RCC 7860 (cell line): ENCODE results near the gene ZDHHC7.

Experiments used
- DNase-seq: peaks from one replicate; pipeline ENCODE4 v3.0.0-alpha.2; 2015; ENCODE audit warnings: low spot score
- FAIRE-seq: peaks from 2 replicates; lab custom pipeline; 2012; peaks lifted over from hg19 to GRCh38; lab: Jason Lieb, UNC

Gene ZDHHC7

DNA sequence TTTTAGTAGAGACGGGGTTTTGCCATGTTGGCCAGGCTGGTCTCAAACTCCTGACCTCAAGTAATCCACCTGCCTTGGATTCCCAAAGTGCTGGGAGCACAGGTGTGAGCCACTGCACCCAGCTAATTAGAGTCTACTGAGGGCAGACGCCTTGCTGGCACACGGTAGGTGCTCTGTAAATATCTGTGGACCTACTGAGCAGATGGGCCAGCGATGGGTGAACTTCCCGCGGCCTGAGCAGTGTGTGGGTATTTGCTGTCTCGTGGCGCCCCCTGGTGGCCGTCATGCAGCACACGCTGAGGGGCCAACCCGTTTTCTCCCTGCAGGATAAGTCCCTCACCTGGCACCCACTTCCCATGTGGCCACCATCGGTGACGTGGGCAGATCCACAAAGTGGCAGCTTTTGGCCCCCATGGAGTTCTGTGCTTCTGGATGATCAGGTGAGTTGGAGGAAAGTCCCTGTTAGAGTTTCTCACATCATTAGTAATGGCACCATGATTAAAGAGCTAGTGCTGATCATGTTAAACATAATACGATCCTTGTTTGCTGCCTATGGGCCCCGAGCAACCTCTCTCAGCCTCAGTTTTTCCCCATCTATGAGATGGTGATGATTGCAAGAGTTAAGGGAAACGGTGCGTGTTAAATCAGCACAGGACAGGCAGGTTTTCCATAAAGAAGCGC is 40.7 kb downstream of the ZDHHC7 start:
- FAIRE-seq (no peak), DNase-seq (peak; percentile 54)

DNA sequence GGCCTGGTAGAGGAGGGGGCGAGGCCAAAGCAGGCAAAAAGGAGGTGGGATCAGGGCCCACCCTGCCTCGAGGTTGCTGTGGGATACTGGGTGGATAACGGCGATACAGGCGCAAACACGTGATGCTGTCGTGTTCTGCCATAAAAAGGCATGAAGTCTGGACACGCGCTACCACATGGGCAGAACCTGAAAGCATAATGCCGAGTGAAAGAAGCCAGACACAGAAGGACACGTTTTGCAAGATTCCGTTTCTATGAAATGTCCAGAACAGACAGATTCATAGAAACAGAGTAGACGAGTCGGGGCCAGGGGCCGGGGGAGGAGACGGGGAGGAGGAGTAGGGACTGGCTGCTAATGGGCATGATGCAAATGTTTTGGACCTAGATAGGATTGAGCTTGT is 43.5 kb downstream of the ZDHHC7 start:
- FAIRE-seq (no peak), DNase-seq (no peak)

DNA sequence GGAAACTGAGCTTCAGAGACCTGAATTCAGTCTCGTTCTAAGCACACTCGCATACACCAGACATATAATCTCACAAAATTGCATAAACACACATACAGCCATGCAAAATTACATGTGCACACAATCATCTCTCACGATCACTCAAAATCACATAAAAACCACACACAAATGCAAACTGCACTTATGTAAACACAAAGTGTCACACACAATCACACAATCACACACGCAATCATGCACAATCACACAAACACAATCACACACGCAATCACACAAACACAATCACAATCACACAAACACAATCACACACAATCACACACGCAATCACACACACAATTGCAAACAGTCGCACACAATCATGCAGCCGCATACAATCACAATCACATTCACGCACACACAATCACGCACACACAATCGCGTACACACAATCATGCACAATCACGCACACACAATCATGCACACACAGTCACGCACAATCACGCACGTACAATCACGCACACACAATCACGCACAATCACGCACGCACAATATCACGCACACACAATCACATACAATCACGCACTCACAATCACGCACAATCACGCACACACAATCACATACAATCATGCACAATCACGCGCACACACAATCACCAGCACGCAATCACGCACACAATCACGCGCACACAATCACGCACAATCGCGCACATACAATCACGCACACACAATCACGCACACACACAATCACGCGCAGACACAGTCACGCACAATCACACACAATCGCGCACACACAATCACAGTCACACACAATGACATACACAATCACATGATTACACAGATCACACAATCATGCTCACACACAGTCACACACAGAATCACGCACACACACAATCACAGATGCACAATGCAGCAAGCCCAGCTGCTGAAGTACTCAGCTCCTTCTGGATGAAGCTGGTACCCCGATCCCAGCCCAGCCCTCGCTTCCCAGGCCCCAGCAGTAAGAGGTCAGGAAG is 45.6 kb downstream of the ZDHHC7 start:
- no peak for FAIRE-seq

DNA sequence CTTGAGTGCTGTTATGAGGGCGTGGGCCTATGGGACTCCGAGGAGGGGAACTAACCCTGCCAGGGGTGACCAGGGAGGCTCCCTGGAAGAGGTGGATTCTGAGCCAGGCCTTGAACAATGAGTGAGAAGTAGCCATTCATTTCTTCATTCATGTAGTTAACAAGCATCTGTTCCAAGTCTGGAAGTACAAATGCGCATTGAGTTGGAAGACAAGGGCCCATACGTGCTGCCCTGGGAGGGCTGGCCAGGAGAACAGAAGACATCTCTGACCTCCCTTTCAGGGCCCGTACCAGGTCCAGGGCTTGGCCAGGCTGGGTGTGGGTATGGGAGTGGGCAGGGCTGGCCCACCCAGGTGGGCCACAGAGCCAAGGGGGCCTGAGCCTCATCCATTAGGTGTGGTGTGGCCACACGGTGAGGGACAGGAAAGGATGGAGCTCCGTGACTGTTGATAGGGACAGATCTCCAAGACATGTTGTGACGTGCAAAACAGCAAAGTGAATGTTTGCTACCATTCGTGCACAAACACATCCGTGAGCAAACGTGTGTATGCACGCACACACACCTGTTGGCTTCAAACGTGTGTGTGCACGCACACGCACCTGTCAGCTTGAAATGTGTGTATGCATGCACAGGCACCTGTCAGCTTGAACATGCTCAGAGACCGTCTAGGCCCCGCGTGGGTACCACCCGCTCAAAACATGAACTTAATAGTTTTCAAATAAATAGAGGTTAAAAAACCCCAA is 46.8 kb downstream of the ZDHHC7 start:
- FAIRE-seq (no peak), DNase-seq (no peak)

More for the DNA sequence above, 45.6 kb downstream of the ZDHHC7 start:
- DNase-seq = no peak

DNA sequence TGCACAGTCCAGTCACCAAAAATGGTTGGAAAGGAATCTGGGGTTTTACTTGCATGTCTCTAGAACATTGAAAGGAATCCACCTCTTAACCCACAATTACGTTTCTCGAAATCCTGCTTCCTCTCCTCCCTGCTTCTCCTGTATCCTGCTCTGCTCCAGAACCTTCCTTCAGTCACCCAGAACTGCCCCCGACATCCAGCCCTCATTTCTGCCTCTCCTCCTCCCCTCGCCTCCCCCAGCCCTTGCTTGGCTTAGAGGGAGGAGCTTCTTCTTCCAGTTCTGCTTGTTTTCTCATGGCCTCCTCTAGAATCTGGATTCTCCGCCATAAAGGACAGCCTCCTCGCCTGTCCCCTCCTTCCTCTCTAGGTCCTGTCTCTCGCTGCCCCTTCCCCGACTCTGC is 48.3 kb downstream of the ZDHHC7 start:
- no peak for FAIRE-seq
- no peak for DNase-seq

DNA sequence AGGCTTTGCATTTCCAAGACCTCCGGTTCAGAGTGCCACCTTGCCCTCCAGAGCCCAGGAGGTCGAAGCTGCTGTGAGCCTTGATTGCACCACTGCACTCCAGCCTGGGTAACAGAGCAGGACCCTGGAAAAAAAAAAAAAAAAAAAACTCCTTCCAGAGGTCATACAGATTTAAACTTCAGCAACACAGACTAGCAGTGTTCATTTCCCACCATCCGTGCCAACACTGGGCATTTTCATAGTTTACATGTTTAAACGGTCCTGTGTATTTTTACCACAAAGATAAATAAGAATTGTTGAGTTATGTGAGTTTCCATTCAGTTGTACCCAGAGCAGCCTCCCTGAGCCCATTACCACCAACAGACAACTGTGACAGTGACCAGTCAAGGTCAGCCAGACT is 50.4 kb downstream of the ZDHHC7 start:
- DNase-seq = no peak
- FAIRE-seq = no peak

DNA sequence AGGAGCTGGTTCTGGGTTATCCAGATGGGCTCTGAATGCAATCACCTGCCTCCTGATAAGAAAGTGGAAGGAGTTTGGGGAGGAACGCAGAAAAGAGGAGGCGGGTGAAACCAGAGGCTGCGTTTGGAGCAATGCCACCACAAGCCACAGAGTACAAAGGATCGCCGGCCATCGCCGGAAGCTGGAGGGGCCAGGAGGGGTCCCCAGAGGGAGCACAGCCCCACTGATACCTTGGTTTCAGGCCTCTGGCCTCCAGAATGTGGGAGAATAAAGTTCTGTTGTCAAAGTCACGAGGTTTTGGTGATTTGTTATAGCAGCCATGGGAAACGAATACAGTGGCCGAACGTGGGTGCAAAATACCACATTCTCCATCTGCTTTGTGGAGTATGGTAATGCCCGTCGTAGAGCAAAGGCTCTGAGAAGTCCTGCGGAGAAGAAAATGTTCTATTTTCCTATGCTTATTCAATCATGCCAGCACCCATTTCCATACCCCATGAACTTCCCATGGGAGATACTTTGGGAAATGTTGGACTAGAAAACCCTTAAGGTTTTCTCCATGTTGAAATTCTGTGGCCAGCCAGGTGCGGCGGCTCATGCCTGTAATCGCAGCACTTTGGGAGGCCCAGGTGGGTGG is 51.4 kb downstream of the ZDHHC7 start:
- FAIRE-seq (no peak), DNase-seq (no peak)

DNA sequence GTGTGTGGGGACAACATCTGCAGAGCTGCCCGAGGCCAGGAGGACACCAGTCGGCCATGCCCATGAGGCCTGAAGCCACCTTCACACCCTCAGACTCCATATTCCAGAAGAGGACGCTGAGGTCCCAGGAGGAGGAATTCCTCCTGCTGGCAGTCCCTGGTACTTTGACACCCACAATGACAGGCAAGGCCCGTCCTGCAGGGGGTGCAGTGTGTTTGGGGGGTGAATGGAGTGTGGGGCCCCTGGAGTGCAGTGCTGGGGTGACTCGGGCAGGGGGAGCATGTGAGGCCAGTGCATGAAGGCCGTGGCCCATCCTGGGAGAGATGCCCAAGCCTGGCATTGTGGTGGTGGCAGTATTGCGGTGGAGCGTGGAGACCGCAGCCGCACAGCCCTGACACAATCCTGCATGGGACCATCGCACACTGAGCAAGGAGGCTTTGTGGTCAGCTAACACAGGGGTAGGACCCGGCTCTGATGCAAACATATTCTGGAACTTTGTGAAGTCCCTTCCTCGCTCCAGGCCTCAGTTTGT is 52.2 kb downstream of the ZDHHC7 start:
- FAIRE-seq (no peak), DNase-seq (no peak)

DNA sequence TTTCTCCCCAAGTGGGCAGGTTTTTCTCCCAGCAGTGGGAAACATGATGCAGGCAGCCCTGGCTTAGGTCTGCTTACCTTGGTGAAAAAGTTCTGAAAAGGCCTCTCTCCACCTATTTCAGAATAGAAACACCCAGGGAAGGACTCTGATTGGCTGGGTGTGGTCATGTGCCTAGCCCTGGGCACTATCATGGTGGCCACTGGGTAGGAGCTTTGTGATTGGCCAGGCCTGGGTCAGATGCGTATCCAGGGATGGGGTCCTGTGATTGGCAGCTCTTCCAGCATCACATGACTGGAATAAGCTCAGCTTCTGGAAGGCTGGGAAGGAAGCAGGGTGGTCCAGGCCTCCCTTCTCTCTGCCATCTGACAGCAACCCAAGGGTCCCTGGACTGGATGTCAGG is 53.5 kb downstream of the ZDHHC7 start:
- FAIRE-seq = no peak
- no peak for DNase-seq

DNA sequence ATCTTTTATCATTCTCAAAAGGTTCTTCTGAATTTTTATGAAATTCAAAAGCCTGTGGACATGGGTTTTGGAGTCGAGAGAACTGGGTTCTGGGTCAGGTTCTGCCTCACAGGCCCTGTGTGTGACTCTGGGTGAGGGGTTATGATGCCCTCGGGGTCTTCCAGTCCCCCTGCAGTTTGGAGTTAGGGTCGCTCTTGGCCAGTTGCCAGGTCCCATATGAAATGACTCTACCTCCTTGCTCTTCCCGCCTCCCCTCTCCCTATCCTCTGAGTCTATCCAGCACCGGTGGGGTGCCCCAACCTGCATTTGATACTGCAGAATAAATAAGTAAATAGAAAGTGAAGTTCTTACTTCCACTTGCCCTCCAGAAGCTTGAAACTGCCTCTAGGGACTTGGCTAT is 54.1 kb downstream of the ZDHHC7 start:
- DNase-seq (no peak), FAIRE-seq (no peak)

DNA sequence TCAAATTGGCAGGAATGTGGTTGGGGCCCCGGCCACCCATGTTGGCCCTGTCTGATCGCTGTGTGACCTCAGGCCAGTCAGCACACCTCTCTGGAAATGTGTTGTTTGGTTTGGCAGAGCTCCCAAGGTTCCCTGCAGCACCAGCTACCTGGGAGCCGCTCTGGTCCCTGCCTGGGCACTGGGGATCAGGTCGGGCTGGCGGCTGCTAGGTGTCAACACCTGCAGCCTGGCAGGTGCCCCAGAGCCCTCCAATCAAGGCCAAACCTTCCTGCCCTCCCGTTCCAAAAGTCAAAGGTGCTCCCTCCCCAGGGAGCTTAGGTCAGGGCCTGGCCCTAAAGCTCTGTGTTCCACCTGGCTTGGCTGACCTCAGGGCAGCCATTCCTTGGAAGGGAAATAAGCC is 55.9 kb downstream of the ZDHHC7 start:
- FAIRE-seq (no peak), DNase-seq (no peak)

DNA sequence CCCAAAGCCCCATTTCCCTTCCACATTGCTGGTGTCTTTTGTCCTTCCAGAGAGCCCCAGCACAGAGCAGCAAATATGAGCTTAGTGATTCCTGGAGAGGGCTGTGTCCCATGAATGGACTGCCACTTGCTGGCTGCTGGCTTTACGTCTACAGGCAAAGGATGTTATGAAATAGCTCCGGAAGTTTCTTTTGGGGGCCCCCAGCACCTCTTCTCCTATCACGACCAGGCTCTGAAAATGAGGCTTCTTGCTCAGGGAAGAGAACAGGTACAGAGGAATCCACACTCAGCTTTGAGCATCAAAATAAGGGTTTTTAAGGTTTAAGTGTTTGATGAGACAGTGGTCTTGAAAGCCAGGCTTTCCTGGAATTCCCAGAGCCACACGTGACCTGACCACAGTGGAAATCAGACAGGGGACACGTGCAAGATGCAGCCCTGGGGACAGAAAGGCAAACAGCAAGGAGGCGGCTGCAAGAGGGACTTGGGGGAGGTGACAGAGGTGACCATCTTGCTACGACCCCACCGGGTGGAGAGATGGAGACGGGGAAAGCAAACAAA is 58.1 kb downstream of the ZDHHC7 start:
- FAIRE-seq = no peak
- no peak for DNase-seq

DNA sequence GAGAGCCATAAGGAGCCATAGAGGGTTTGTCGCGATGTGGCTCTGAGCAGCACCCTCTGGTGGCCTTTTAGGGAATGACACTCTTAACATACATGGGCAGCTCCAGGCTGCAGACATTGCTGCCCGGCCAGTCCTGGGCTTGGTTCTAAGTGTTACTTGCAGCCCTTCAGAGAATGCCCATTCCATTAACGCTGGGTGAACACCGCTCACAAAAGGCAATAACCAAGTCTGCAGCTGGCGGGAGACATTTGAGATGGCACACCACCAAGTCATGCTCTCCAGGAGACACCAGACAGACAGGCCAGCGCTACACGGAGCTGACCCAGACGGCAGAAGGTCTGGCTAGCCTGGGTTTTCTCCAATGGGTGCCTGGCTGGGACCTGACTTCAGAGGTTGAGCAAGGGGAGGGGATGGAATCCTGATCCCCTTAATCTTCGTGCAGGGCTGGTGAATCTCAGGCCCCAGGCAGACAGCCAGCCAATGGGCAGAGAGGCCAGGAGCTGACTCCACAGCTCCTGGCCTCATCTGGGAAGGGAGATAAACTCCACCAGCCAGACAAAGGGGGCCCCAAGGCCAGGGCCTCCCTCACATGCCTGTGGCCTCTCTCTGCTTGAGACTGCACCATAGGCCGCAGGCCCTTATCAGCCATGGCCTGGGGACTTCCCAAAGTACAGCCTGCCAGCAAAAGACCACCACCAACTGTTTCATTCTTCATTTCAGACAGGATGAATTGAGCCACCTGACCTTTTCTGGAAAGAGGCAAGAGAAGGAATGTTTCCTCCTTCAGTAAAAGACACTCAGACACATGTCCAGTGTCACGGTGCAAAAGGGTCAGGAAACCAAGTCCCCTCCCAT is 58.8 kb downstream of the ZDHHC7 start:
- DNase-seq (peak; percentile 78), FAIRE-seq (no peak)

DNA sequence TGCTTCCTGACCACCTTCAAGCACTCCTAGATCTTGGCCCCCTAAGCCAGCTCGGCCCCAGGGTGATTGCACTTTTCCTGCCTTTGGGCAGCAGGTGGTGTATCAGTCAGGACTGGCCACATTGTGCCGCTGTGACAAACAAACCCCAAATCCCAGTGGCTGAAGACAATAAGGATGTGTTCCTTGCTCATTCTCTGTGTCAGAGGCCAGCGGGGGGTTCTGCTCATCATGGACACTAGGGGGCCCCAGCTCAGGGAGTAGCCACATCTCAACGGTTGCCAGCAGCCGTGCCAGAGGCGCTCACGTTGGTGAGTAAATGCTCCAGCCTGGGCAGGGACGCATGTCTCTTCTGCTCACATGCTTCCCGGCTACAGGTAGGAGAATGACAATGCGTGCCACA is 60.4 kb downstream of the ZDHHC7 start:
- FAIRE-seq (no peak), DNase-seq (no peak)

DNA sequence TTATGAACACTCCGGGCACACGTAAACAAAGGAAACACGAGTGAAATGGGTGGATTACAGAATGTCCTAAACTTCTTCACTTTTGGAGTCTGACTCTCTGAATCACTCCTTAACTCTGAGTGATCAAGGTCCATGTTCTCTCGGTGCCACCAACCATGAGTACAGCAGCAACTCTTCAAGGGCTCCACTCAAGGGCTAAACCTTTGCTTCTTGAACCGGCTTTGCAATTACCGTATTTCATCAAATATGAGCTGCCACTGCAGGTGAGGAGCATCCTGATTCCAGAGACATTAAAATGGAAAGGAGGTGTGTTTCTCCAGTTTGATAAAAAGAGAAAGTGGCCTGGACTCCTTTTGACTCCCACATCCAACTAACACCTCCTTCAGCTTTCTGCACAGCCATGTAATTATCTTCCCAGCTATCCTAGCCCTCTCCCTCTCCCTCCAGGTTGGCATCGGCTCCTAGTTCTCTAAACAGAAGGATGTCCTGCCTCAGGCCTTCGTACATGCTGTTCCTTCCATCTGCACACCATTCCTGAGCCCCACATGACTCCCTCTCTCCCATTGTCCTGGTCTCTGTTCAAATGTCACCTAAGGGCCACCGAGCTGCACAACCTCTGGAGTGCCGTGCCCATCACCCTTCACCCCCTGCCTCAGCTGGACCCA is 61.4 kb downstream of the ZDHHC7 start:
- no peak for DNase-seq
- no peak for FAIRE-seq

DNA sequence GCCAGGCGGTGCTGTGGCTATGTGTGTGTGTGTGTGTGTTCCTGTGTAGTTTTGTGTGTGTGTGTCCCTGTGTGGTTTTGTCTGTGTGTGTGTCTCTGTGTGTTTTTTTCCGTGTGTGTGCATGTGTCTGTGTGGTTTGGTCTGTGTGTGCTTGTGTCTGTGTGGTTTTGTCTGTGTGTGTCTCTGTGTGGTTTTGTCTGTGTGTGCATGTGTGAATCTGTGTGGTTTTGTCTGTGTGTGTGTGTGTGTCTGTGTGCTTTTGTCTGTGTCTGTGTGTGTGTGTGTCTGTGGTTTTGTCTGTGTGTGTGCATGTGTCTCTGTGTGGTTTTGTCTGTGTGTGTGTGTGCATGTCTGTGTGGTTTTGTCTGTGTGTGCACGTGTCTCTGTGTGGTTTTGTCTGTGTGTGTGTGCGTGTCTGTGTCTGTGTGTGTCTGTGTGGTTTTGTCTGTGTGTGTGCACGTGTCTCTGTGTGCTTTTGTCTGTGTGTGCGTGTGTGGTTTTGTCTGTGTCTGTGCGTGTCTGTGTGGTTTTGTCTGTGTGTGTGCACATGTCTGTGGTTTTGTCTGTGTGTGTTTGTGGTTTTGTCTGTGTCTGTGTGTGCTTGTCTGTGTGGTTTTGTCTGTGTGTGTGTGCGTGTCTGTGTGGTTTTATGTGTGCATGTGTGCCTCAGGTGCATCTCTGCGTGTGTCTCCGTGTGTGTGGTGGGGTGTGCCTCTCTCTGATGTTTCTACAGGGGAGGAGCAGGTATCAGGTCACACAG is 62.3 kb downstream of the ZDHHC7 start:
- FAIRE-seq (no peak), DNase-seq (no peak)

DNA sequence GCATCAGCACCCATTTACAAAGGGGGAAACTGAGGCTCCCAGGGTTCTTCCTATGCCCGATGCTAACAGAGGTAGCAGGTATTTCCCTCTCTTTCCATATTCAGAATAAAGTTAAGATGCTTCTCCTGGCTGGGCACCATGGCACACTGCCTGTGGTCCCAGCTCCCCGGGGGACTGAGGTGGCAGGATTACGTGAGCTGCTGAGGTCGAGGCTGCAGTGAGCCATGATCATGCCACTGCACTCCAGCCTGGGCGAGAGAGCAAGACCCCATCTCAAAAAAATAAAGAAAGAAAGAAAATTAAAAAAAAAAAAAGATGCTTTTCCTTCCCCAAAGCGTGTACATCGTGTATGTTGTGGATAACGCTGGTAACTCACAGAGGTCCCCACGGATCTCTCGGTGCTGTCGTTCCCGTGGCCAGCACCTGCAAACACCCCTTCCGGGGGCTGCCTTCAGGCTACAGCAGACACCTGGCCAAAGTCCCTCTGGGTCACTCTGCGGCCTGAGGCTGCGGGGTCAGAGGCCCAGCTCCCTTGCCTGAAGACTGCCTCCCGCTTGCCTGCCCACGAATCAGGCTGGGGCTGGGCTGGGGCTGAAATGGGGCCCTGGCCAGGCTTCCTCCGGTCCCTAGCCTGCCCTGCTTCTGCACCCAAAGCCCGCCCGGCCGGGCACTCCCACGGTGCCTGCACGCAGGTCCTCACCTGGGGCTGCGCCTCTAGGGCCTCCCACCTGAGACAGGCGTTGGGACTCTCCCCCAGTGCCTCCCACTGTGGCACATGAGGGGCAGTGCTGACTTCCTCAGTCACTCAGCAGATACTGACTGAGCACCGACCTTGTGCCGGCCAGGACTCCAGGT is 63.1 kb downstream of the ZDHHC7 start:
- FAIRE-seq (no peak), DNase-seq (no peak)
